22Rv1 (cell line): Measurements from ENCODE around the gene ZNF844.

Experiments
- ZFX ChIP-seq: fragments of 450-650 bp; IDR thresholded peaks from 2 replicates; pipeline ENCODE4 v1.6.1; 2017; ENCODE audit warnings: antibody characterized with exemption, borderline replicate concordance
- TF ChIP-seq, protein P1 (sequence below): fragments of 450-650 bp; IDR thresholded peaks from 2 replicates; pipeline ENCODE4 v1.5.1; 2017; ENCODE audit warnings: mild to moderate bottlenecking

- TF ChIP-seq, protein P1, sequence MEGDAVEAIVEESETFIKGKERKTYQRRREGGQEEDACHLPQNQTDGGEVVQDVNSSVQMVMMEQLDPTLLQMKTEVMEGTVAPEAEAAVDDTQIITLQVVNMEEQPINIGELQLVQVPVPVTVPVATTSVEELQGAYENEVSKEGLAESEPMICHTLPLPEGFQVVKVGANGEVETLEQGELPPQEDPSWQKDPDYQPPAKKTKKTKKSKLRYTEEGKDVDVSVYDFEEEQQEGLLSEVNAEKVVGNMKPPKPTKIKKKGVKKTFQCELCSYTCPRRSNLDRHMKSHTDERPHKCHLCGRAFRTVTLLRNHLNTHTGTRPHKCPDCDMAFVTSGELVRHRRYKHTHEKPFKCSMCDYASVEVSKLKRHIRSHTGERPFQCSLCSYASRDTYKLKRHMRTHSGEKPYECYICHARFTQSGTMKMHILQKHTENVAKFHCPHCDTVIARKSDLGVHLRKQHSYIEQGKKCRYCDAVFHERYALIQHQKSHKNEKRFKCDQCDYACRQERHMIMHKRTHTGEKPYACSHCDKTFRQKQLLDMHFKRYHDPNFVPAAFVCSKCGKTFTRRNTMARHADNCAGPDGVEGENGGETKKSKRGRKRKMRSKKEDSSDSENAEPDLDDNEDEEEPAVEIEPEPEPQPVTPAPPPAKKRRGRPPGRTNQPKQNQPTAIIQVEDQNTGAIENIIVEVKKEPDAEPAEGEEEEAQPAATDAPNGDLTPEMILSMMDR, result no peak
- TF ChIP-seq ZFX, result no peak
These were observed 52.9 kb downstream of the ZNF844 start for GRCh38 chr19:12117201-12117970.
